Activated CD4-positive, alpha-beta T cell treated with anti-CD3 and anti-CD28 coated beads for 1 hour (primary cell): Measurements from ENCODE around the gene ACOXL.
"Not testable (repeated sequence)": the region's sequence is repeated elsewhere in the genome, so short reads cannot be mapped to it uniquely, and the experiment has no call there.

Experiments
- DNase-seq: peaks from one replicate; pipeline ENCODE4 v3.0.0-alpha.2; 2020

Gene ACOXL

GRCh38 chr2:110732422-110733413, at the start of gene ACOXL:
ACOXL (plus strand) TSS chr2:110732573; CDS start chr2:110768390, 35,817 bp downstream.
- no peak for DNase-seq

- DNase-seq: no peak
Observed at GRCh38 chr2:110682872-110683271, 49.5 kb upstream of the ACOXL start.

GRCh38 chr2:110687775-110688484, 44.4 kb upstream of the ACOXL start:
- DNase-seq: not testable (repeated sequence)

- no peak for DNase-seq
Observed at GRCh38 chr2:110688594-110689091, 43.7 kb upstream of the ACOXL start.

- DNase-seq: no peak
Observed at GRCh38 chr2:110690083-110690965, 42.0 kb upstream of the ACOXL start.

- DNase-seq: no peak
Observed at GRCh38 chr2:110691612-110692258, 40.6 kb upstream of the ACOXL start.

GRCh38 chr2:110695146-110695898, 37.1 kb upstream of the ACOXL start:
- DNase-seq: not testable (repeated sequence)

GRCh38 chr2:110698253-110698652, 34.1 kb upstream of the ACOXL start:
- not testable (repeated sequence) for DNase-seq

- DNase-seq: no peak
Observed at GRCh38 chr2:110702514-110703380, 29.6 kb upstream of the ACOXL start.

GRCh38 chr2:110707386-110707965, 24.9 kb upstream of the ACOXL start:
- DNase-seq: no peak

- DNase-seq: no peak
Observed at GRCh38 chr2:110708455-110708854, 23.9 kb upstream of the ACOXL start.

- no peak for DNase-seq
Observed at GRCh38 chr2:110712737-110713136, 19.6 kb upstream of the ACOXL start.

- no peak for DNase-seq
Observed at GRCh38 chr2:110713513-110714362, 18.6 kb upstream of the ACOXL start.

GRCh38 chr2:110714452-110715224, 17.7 kb upstream of the ACOXL start:
- no peak for DNase-seq

- no peak for DNase-seq
Observed at GRCh38 chr2:110716959-110717645, 15.3 kb upstream of the ACOXL start.

- DNase-seq: no peak
Observed at GRCh38 chr2:110717734-110718133, 14.6 kb upstream of the ACOXL start.

- no peak for DNase-seq
Observed at GRCh38 chr2:110718382-110718781, 14.0 kb upstream of the ACOXL start.
